ENCODE data around the gene ASB8.
A peak's percentile ranks its signal among the peaks of the same experiment; 100 is the strongest.
"Not testable (repeated sequence)": the region's sequence is repeated elsewhere in the genome, so short reads cannot be mapped to it uniquely, and the experiment has no call there.

Gene ASB8

GRCh38 chr12:48160046-48160445, 2.7 kb upstream of the ASB8 start:
- Histone ChIP-seq H3K27ac (ENCODE audit: low read depth, low read length) (no peak overlapping the region), H3K4me3 (ENCODE audit: low read depth in 1 of 2, low read length in 2 of 2) (no peak overlapping the region), H3K9me3 (ENCODE audit: low read length) (no peaks in the 10 kb centered on the region)

DNA sequence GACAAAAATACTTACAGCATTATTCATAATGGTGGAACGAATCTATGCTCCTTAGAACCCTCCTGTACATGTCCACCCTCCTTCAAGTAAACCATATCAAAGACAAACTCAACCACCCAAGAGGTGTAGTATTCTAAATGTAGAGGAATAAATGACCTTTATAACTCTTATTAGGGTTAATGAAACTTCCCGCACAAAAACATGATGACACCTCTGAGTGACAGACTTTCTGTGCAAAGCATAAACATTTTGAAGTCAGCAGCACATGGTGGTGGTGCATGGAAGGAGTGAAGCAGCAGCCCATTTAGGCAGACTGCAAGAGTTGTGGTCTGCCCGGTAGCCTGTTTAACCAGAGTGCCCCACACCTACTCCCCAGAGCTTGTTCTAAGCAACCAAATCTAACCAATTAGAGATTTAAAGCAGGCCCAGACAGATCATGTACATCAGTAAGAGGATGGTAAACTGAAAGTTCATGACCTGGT, 615 bp upstream of the ASB8 start:
- Histone ChIP-seq H3K27ac (ENCODE audit: low read depth, low read length) (peak overlapping the region; percentile 76), H3K4me3 (ENCODE audit: low read depth in 1 of 2, low read length in 2 of 2) (peak overlapping the region; percentile 43 to 99), H3K4me1 (ENCODE audit: insufficient read depth, low read length) (no peaks in the 10 kb centered on the region), H3K9ac (ENCODE audit: low read length) (peak overlapping the region; percentile 12), H3K9me3 (ENCODE audit: low read length) (no peaks in the 10 kb centered on the region), H3K27me3 (ENCODE audit: control insufficient read depth in 1 of 2, insufficient read depth in 2 of 2, low read length in 2 of 2) (no peaks in the 10 kb centered on the region), H3K36me3 (ENCODE audit: insufficient read depth, low read length) (peaks cover 5% of the 10 kb centered on the region)

More at GRCh38 chr12:48160046-48160445, 2.7 kb upstream of the ASB8 start:
- H3K4me1 ChIP-seq (ENCODE audit: insufficient read depth, low read length), result no peaks in the 10 kb centered on the region
- no peak overlapping the region for H3K9ac ChIP-seq (ENCODE audit: low read length)
- no peaks in the 10 kb centered on the region for H3K36me3 ChIP-seq (ENCODE audit: insufficient read depth, low read length)
- no peaks in the 10 kb centered on the region for H3K27me3 ChIP-seq (ENCODE audit: control insufficient read depth in 1 of 2, insufficient read depth in 2 of 2, low read length in 2 of 2)

GRCh38 chr12:48156652-48157017, 680 bp downstream of the ASB8 start:
- Histone ChIP-seq H3K36me3 (ENCODE audit: insufficient read depth, low read length) (peaks cover 17% of the 10 kb centered on the region), H3K4me1 (ENCODE audit: insufficient read depth, low read length) (no peaks in the 10 kb centered on the region), H3K27me3 (ENCODE audit: control insufficient read depth in 1 of 2, insufficient read depth in 2 of 2, low read length in 2 of 2) (no peaks in the 10 kb centered on the region), H3K4me3 (ENCODE audit: low read depth in 1 of 2, low read length in 2 of 2) (peak overlapping the region; percentile 75 to 99), H3K9me3 (ENCODE audit: low read length) (no peaks in the 10 kb centered on the region), H3K27ac (ENCODE audit: low read depth, low read length) (peak overlapping the region; percentile 76), H3K9ac (ENCODE audit: low read length) (peak overlapping the region; percentile 76)

DNA sequence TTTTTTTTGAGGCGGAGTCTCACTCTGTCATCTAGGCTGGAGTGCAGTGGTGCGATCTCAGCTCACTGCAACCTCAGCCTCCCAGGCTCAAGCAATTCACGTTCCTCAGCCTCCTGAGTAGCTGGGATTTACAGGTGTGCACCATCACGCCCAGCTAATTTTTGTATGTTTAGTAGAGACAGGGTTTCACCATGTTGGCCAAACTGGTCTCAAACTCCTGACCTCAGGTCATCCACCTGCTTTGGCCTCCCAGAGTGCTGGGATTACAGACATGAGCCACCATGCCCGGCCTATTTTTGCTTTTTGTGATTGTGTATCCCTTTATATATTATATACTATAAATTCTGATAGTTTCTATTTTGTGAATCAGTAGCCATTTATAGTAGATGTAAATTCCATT, 1.5 kb downstream of the ASB8 start:
- not testable (repeated sequence) for H3K9me3 ChIP-seq (ENCODE audit: low read length); H3K27me3 ChIP-seq (ENCODE audit: control insufficient read depth in 1 of 2, insufficient read depth in 2 of 2, low read length in 2 of 2); H3K4me3 ChIP-seq (ENCODE audit: low read depth in 1 of 2, low read length in 2 of 2); H3K9ac ChIP-seq (ENCODE audit: low read length); H3K4me1 ChIP-seq (ENCODE audit: insufficient read depth, low read length); H3K27ac ChIP-seq (ENCODE audit: low read depth, low read length)
- peaks cover 26% of the 10 kb centered on the region for H3K36me3 ChIP-seq (ENCODE audit: insufficient read depth, low read length)

DNA sequence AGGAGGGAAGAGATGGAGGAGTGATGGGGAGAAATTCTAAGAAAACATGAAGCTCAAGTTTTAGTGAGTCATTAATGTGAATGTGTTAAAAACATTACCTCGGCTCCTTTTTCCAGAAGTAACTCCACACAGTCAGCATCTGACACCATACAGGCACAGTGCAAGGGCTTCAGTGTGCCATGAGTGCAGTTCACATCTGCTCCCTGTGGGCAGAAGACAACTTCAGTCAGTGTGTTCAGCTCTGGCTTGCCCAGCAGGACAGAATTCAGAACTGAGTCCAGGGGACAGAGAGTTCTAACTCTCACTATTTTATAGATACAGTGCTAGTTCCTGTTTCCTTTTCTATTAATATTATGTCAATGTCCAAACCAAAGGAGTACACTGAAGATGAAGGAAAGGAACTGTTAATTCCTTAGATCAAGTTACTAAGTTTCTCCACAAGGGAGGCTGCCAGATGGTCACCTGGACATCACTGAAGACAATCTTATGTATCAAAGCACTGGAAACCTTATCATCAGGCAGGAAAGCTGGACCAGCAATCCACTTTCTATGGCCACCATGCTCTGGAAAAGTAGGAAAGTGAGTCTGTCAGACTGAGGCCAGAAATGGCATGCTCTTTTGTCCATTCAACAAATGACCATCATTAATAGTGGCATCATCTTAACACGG, 6.1 kb downstream of the ASB8 start:
- Histone ChIP-seq H3K9me3 (ENCODE audit: low read length) (no peaks in the 10 kb centered on the region), H3K27ac (ENCODE audit: low read depth, low read length) (no peak overlapping the region), H3K9ac (ENCODE audit: low read length) (no peak overlapping the region), H3K4me1 (ENCODE audit: insufficient read depth, low read length) (no peaks in the 10 kb centered on the region), H3K36me3 (ENCODE audit: insufficient read depth, low read length) (peaks cover 61% of the 10 kb centered on the region), H3K27me3 (ENCODE audit: control insufficient read depth in 1 of 2, insufficient read depth in 2 of 2, low read length in 2 of 2) (no peaks in the 10 kb centered on the region), H3K4me3 (ENCODE audit: low read depth in 1 of 2, low read length in 2 of 2) (no peak overlapping the region)

DNA sequence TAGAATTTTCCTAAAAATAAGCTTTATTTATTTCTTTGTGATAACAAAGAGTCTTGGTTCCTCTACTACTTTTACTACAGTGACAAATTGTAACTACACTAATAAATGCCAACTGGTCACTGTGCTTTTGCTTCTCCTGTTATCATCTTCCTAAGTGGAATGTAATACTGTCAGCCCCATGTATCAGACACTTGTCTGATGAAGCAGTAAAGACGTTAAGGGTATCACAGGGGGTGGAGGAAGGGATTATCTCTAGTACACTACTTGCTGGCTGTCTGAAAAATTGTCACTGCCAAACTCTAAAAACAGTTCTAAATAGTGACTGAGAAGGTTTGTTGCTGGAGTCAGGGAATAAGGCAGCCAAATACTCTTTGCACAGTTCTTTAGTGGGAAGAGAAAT, 11.3 kb downstream of the ASB8 start:
- Histone ChIP-seq H3K27me3 (ENCODE audit: control insufficient read depth in 1 of 2, insufficient read depth in 2 of 2, low read length in 2 of 2) (no peaks in the 10 kb centered on the region), H3K27ac (ENCODE audit: low read depth, low read length) (no peak overlapping the region), H3K9me3 (ENCODE audit: low read length) (no peaks in the 10 kb centered on the region), H3K36me3 (ENCODE audit: insufficient read depth, low read length) (peaks cover 88% of the 10 kb centered on the region), H3K9ac (ENCODE audit: low read length) (no peak overlapping the region), H3K4me3 (ENCODE audit: low read depth in 1 of 2, low read length in 2 of 2) (no peak overlapping the region), H3K4me1 (ENCODE audit: insufficient read depth, low read length) (no peaks in the 10 kb centered on the region)

- H3K36me3 ChIP-seq (ENCODE audit: insufficient read depth, low read length), result peaks cover 86% of the 10 kb centered on the region
- H3K27ac ChIP-seq (ENCODE audit: low read depth, low read length), result no peak overlapping the region
- no peak overlapping the region for H3K4me3 ChIP-seq (ENCODE audit: low read depth in 1 of 2, low read length in 2 of 2)
- no peak overlapping the region for H3K9ac ChIP-seq (ENCODE audit: low read length)
- H3K9me3 ChIP-seq (ENCODE audit: low read length), result no peaks in the 10 kb centered on the region
- H3K4me1 ChIP-seq (ENCODE audit: insufficient read depth, low read length), result no peaks in the 10 kb centered on the region
- H3K27me3 ChIP-seq (ENCODE audit: control insufficient read depth in 1 of 2, insufficient read depth in 2 of 2, low read length in 2 of 2), result no peaks in the 10 kb centered on the region
Measured at GRCh38 chr12:48143898-48144297, 13.4 kb downstream of the ASB8 start.

DNA sequence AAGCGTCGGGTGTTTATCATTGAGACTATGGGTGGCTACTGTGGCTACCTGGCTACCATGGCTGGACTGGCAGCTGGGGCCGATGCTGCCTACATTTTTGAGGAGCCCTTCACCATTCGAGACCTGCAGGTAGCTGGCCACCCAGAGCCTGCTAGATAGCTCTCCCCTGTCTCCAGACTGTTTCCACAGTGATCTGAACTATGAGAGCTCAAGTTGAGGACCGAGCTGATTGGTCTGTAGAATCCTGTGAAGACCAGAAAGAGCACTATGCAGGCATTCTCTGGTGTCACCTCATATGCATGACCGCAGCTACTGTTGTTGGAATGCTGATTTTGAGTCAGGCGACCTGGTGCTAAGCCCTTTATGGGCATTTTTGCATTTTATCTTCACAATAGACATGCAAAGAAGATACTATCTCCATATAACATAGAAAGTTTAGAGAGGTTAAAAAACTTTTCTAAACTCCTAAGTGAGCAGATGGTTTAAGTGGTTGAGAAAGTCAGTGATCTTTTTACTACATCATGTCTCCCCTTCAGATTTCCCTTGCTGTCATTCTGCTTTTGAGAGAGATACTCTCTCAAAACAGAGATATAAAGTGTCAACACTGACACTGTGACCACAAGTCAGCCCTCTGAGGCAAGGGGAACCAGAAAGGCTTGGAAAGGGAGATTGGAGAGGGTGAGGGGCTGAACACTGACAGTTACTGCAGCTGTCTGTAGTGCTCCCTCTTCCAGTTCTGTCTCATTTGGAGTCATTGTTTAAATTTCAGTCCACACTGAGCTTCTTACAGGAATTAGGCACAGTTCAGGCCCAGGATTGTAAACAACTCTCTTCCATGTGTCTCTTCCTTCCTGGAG, 14.3 kb downstream of the ASB8 start:
- Histone ChIP-seq H3K27me3 (ENCODE audit: control insufficient read depth in 1 of 2, insufficient read depth in 2 of 2, low read length in 2 of 2) (no peaks in the 10 kb centered on the region), H3K4me1 (ENCODE audit: insufficient read depth, low read length) (no peaks in the 10 kb centered on the region), H3K9me3 (ENCODE audit: low read length) (no peaks in the 10 kb centered on the region), H3K9ac (ENCODE audit: low read length) (no peak overlapping the region), H3K4me3 (ENCODE audit: low read depth in 1 of 2, low read length in 2 of 2) (no peak overlapping the region), H3K27ac (ENCODE audit: low read depth, low read length) (no peak overlapping the region), H3K36me3 (ENCODE audit: insufficient read depth, low read length) (peaks cover 89% of the 10 kb centered on the region)

DNA sequence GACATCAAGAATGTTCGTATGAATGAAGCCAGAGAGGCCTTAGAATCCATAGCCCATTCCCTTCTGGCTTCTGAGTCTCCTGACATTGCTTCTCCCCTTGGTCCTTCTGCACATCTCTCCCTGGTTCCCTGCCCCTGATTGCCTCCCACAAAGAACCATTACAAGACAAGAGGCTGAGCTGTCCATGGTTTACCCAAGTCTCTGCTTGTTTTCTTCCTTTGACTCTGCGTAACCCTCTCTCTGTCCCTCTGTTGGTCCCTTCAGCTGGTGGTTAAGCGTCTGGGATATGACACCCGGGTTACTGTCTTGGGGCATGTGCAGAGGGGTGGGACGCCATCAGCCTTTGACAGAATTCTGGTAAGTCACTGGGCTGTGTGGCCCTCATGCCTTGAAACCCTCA, 22.3 kb downstream of the ASB8 start:
- Histone ChIP-seq H3K27me3 (ENCODE audit: control insufficient read depth in 1 of 2, insufficient read depth in 2 of 2, low read length in 2 of 2) (no peaks in the 10 kb centered on the region), H3K9ac (ENCODE audit: low read length) (no peak overlapping the region), H3K9me3 (ENCODE audit: low read length) (no peaks in the 10 kb centered on the region), H3K4me1 (ENCODE audit: insufficient read depth, low read length) (no peaks in the 10 kb centered on the region), H3K27ac (ENCODE audit: low read depth, low read length) (no peak overlapping the region), H3K4me3 (ENCODE audit: low read depth in 1 of 2, low read length in 2 of 2) (no peak overlapping the region), H3K36me3 (ENCODE audit: insufficient read depth, low read length) (peaks cover 78% of the 10 kb centered on the region)

DNA sequence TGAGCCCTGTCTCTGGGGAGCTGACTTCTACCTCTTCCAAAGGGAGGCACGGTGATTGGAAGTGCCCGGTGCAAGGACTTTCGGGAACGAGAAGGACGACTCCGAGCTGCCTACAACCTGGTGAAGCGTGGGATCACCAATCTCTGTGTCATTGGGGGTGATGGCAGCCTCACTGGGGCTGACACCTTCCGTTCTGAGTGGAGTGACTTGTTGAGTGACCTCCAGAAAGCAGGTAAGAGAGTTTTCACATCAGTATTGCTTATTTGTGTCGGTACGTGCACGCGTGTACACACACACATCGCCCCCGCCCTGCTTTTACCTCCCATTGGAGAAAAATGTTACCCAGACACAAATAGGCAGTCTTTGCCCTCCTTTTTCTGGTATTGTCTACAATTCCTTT, 24.5 kb downstream of the ASB8 start:
- no peaks in the 10 kb centered on the region for H3K9me3 ChIP-seq (ENCODE audit: low read length)
- H3K9ac ChIP-seq (ENCODE audit: low read length), result no peak overlapping the region
- no peaks in the 10 kb centered on the region for H3K4me1 ChIP-seq (ENCODE audit: insufficient read depth, low read length)
- H3K27ac ChIP-seq (ENCODE audit: low read depth, low read length), result no peak overlapping the region
- H3K27me3 ChIP-seq (ENCODE audit: control insufficient read depth in 1 of 2, insufficient read depth in 2 of 2, low read length in 2 of 2), result no peaks in the 10 kb centered on the region
- H3K4me3 ChIP-seq (ENCODE audit: low read depth in 1 of 2, low read length in 2 of 2), result no peak overlapping the region
- H3K36me3 ChIP-seq (ENCODE audit: insufficient read depth, low read length), result peaks cover 61% of the 10 kb centered on the region

GRCh38 chr12:48131517-48131916, 25.8 kb downstream of the ASB8 start:
- H3K4me1 ChIP-seq (ENCODE audit: insufficient read depth, low read length), result no peaks in the 10 kb centered on the region
- no peaks in the 10 kb centered on the region for H3K9me3 ChIP-seq (ENCODE audit: low read length)

More at GRCh38 chr12:48131517-48131916, 25.8 kb downstream of the ASB8 start:
- Histone ChIP-seq H3K9ac (ENCODE audit: low read length) (no peak overlapping the region), H3K27ac (ENCODE audit: low read depth, low read length) (no peak overlapping the region), H3K27me3 (ENCODE audit: control insufficient read depth in 1 of 2, insufficient read depth in 2 of 2, low read length in 2 of 2) (no peaks in the 10 kb centered on the region), H3K36me3 (ENCODE audit: insufficient read depth, low read length) (peaks cover 69% of the 10 kb centered on the region), H3K4me3 (ENCODE audit: low read depth in 1 of 2, low read length in 2 of 2) (no peak overlapping the region)

Data from muscle layer of colon (tissue), 2 donors.